Fibroblast of lung (primary cell): ENCODE measurements around the gene TMEM60. TPM values are rescaled to one million over a fixed set of nuclear protein-coding genes. Genes with fewer than 3 reads are reported as not detected.

ENCODE experiments used
- DNase-seq, 2 donors: peaks; one replicate each; pipeline versions ENCODE4 v3.0.0 to v3.0.0-alpha.2; 2010; ENCODE audit warnings: low read depth in 2 of 2
- H2AFZ ChIP-seq: 2 replicates; pipeline ENCODE4 v1.5.1; 2012; ENCODE audit warnings: low read length, control low read depth, inconsistent platforms
- H3K27ac ChIP-seq: 2 replicates; pipeline ENCODE4 v1.5.1; 2011; ENCODE audit warnings: low read length, control low read depth; ENCODE audit not compliant: insufficient read depth
- H3K27me3 ChIP-seq: 2 replicates; pipeline ENCODE4 v1.5.1; 2011; ENCODE audit warnings: mild to moderate bottlenecking, low read length; ENCODE audit not compliant: control insufficient read depth, insufficient read depth
- H3K36me3 ChIP-seq: 2 replicates; pipeline ENCODE4 v1.5.1; 2011; ENCODE audit warnings: low read length; ENCODE audit not compliant: control insufficient read depth, insufficient read depth
- H3K4me1 ChIP-seq: 2 replicates; pipeline ENCODE4 v1.5.1; 2011; ENCODE audit warnings: low read length; ENCODE audit not compliant: control insufficient read depth, insufficient read depth; ENCODE audit errors: extremely low read depth
- H3K4me2 ChIP-seq: 2 replicates; pipeline ENCODE4 v1.5.1; 2011; ENCODE audit warnings: low read length, control low read depth; ENCODE audit not compliant: insufficient read depth; ENCODE audit errors: extremely low read depth
- H3K4me3 ChIP-seq, 4 experiments: fragments of 200-600 bp in 1 of 4; sonication (generic) in 1 of 4; replicated peaks in 1 of 4; 2 replicates each; pipeline ENCODE4 v1.5.1; 2011 to 2016; ENCODE audit warnings: low read length in 4 of 4, low read depth in 3 of 4, mild to moderate bottlenecking in 3 of 4, control low read depth in 2 of 4, inconsistent platforms in 1 of 4, mixed read lengths in 1 of 4; ENCODE audit not compliant: insufficient read depth in 1 of 4; ENCODE audit errors: control extremely low read depth in 1 of 4
- H3K79me2 ChIP-seq: 2 replicates; pipeline ENCODE4 v1.5.1; 2012; ENCODE audit warnings: mild to moderate bottlenecking, low read length, inconsistent platforms; ENCODE audit not compliant: control insufficient read depth, insufficient read depth
- H3K9ac ChIP-seq: 2 replicates; pipeline ENCODE4 v1.5.1; 2011; ENCODE audit warnings: mild to moderate bottlenecking, low read length, control low read depth; ENCODE audit not compliant: insufficient read depth
- H3K9me3 ChIP-seq: 2 replicates; pipeline ENCODE4 v1.5.1; 2012; ENCODE audit warnings: low read depth, low read length; ENCODE audit not compliant: control insufficient read depth, insufficient read depth
- H4K20me1 ChIP-seq: 2 replicates; pipeline ENCODE4 v1.5.1; 2011; ENCODE audit warnings: low read length; ENCODE audit not compliant: control insufficient read depth, insufficient read depth; ENCODE audit errors: extremely low read depth
- CTCF ChIP-seq, 2 donors: IDR thresholded peaks in 1 of 2; conservative IDR thresholded peaks in 1 of 2; 1 replicate in 1 of 2; 2 replicates in 1 of 2; pipeline ENCODE4 v1.5.1; 2011 to 2012; ENCODE audit warnings: low read length in 2 of 2, control low read depth in 1 of 2, inconsistent platforms in 1 of 2, low read depth in 1 of 2, mild to moderate bottlenecking in 1 of 2
- EZH2 ChIP-seq: IDR thresholded peaks from 2 replicates; pipeline ENCODE4 v1.5.1; 2012; ENCODE audit warnings: low read length, control low read depth, mild to moderate bottlenecking; ENCODE audit errors: missing control alignments
- polyA plus RNA-seq, 2 donors: library from polyadenylated mRNA; depleted of rRNA in 1 of 2; stranded (reverse) in 1 of 2; unstranded in 1 of 2; fragments of >200 nt; gene quantifications; 2 replicates each; pipeline ENCODE4 v1.2.1, GENCODE V29; 2011 to 2012; ENCODE audit warnings: missing spikeins in 1 of 2
- total RNA-seq: library from RNA; depleted of rRNA; stranded (reverse); fragments of >200 nt; gene quantifications from 2 replicates; pipeline ENCODE4 v1.2.1, GENCODE V29; 2014

Gene TMEM60
- total and polyA plus RNA-seq, 2 donors (not counting 1 experiment from before 2014, with no cell fraction given): 24.4 to 45.5 TPM

GRCh38 chr7:77753173-77753572 lies 45.1 kb downstream of the TMEM60 start:
- no peak overlapping the region for H3K9ac ChIP-seq
- H4K20me1 ChIP-seq: no peaks in the 10 kb centered on the region
- H3K79me2 ChIP-seq: no peaks in the 10 kb centered on the region
- no peak overlapping the region for H3K4me2 ChIP-seq
- H3K27me3 ChIP-seq: no peaks in the 10 kb centered on the region
- no peaks in the 10 kb centered on the region for H3K4me1 ChIP-seq
- no peak for DNase-seq
- H3K4me3 ChIP-seq: no peak overlapping the region
- H3K9me3 ChIP-seq: no peaks in the 10 kb centered on the region
- no peaks in the 10 kb centered on the region for H3K36me3 ChIP-seq
- TF ChIP-seq EZH2 (no peak), CTCF (conservative IDR thresholded peaks at IDR 0.05 in 1 of 2, IDR thresholded peaks at IDR 0.05 in 1 of 2; ENCODE audit: low read depth in 1 of 2, low read length in 2 of 2) (no peak)
- H2AFZ ChIP-seq: no peak overlapping the region
- no peak overlapping the region for H3K27ac ChIP-seq

GRCh38 chr7:77752016-77752415 lies 46.2 kb downstream of the TMEM60 start:
- Histone ChIP-seq H3K9me3 (no peaks in the 10 kb centered on the region), H3K4me3 (no peak overlapping the region), H3K27me3 (no peaks in the 10 kb centered on the region), H3K36me3 (no peaks in the 10 kb centered on the region), H4K20me1 (no peaks in the 10 kb centered on the region), H3K27ac (no peak overlapping the region), H3K9ac (no peak overlapping the region), H2AFZ (no peak overlapping the region), H3K4me1 (no peaks in the 10 kb centered on the region), H3K79me2 (no peaks in the 10 kb centered on the region), H3K4me2 (no peak overlapping the region)
- DNase-seq: no peak
- TF ChIP-seq EZH2: no peak
- no peak for TF ChIP-seq CTCF (conservative IDR thresholded peaks at IDR 0.05 in 1 of 2, IDR thresholded peaks at IDR 0.05 in 1 of 2; ENCODE audit: low read depth in 1 of 2, low read length in 2 of 2)

- Histone ChIP-seq H3K36me3 (no peaks in the 10 kb centered on the region), H3K4me1 (no peaks in the 10 kb centered on the region), H3K4me2 (no peak overlapping the region), H3K27me3 (no peaks in the 10 kb centered on the region), H3K27ac (no peak overlapping the region), H3K9ac (no peak overlapping the region), H4K20me1 (no peaks in the 10 kb centered on the region), H3K4me3 (no peak overlapping the region), H2AFZ (no peak overlapping the region), H3K9me3 (no peaks in the 10 kb centered on the region), H3K79me2 (no peaks in the 10 kb centered on the region)
- DNase-seq: no peak
- no peak for TF ChIP-seq CTCF (conservative IDR thresholded peaks at IDR 0.05 in 1 of 2, IDR thresholded peaks at IDR 0.05 in 1 of 2; ENCODE audit: low read depth in 1 of 2, low read length in 2 of 2)
- TF ChIP-seq EZH2: no peak
These were observed 50.5 kb downstream of the TMEM60 start for GRCh38 chr7:77747718-77748117.
